ENCODE results near the gene BCAM. TPM values are rescaled to one million over a fixed set of nuclear protein-coding genes. Genes with fewer than 3 reads are reported as not detected.

BCAM gene
- total and polyA plus RNA-seq, 2 experiments from 2014 or later = 34.7 to 77.1 TPM

DNA sequence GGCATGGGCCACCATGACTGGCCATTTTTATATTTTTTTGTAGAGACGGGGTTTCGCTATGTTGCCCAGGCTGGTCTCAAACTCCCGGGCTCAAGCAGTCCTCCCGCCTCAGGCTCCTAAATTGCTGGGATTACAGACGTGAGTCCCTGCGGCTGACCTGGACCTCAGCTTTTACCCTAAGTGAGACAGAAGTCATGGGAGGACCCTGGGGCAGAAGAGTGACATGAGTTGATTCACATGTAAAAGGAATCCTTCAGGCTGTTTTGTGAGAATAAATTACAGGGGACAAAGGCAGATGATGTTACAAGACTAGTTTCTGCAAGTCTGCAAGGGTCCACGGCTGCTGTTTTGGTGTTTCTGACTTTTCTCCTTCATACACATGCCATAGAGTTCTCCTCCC lies 2.6 kb upstream of the BCAM start:
- Histone ChIP-seq H3K36me3 (replicated peaks; ENCODE audit: insufficient read depth, low read depth) (no peaks in the 10 kb centered on the region), H3K27me3 (no peaks in the 10 kb centered on the region), H3K4me1 (ENCODE audit: insufficient read depth) (peaks cover 29% of the 10 kb centered on the region), H3K4me2 (no peak overlapping the region), H2AFZ (no peak overlapping the region), H3K9me3 (ENCODE audit: low read depth) (no peaks in the 10 kb centered on the region), H3K9me2 (replicated peaks; ENCODE audit: insufficient read depth) (no peaks in the 10 kb centered on the region), H4K20me1 (ENCODE audit: insufficient read depth, poor library complexity, severe bottlenecking) (no peaks in the 10 kb centered on the region), H3K79me2 (peaks cover 4% of the 10 kb centered on the region), H3K27ac (no peak overlapping the region), H3K4me3 (no peak overlapping the region)
- TF ChIP-seq EZH2 (IDR thresholded peaks at IDR 0.05; ENCODE audit: borderline replicate concordance) (no peak), EZH2phosphoT487 (IDR thresholded peaks at IDR 0.05; ENCODE audit: low read depth, severe bottlenecking, unreplicated experiment) (no peak), CTCF (IDR thresholded peaks at IDR 0.05; ENCODE audit: poor library complexity) (no peak)
- DNase-seq (ENCODE audit: low spot score) = no peak
- WGBS (ENCODE audit: low lambda C conversion rate, missing lambda C conversion rate) = 67% methylated on average over 7 of the region's 7 CpGs

DNA sequence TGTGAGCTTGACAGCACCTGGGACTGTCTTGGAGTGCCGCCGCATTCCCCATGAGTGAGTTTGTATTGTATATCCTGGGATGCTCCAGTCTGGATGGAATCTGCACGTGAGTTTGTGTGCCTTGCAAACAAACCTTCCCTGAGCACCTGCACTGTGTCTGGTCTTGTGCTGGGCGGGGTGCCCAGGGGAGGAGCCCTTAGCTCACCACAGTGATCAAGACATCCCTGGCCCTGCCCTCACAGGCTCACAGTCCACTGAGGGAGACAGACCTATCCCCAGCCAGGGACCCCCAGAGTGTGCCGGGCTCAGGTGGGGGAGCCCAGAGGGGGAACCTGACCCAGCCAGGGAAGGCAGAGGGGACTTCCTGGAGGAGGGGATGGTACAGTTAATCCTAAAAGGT lies 1.7 kb upstream of the BCAM start:
- DNase-seq (ENCODE audit: low spot score) = peak; percentile 82
- Histone ChIP-seq H3K9me3 (ENCODE audit: low read depth) (no peaks in the 10 kb centered on the region), H3K4me1 (ENCODE audit: insufficient read depth) (peaks cover 32% of the 10 kb centered on the region), H3K9me2 (replicated peaks; ENCODE audit: insufficient read depth) (no peaks in the 10 kb centered on the region), H3K27ac (peak overlapping the region; percentile 85), H3K36me3 (replicated peaks; ENCODE audit: insufficient read depth, low read depth) (no peaks in the 10 kb centered on the region), H3K27me3 (no peaks in the 10 kb centered on the region), H3K4me2 (no peak overlapping the region), H3K79me2 (peaks cover 4% of the 10 kb centered on the region), H3K4me3 (no peak overlapping the region), H4K20me1 (ENCODE audit: insufficient read depth, poor library complexity, severe bottlenecking) (no peaks in the 10 kb centered on the region), H2AFZ (no peak overlapping the region)
- TF ChIP-seq CTCF (IDR thresholded peaks at IDR 0.05; ENCODE audit: poor library complexity) (no peak), EZH2phosphoT487 (IDR thresholded peaks at IDR 0.05; ENCODE audit: low read depth, severe bottlenecking, unreplicated experiment) (no peak), EZH2 (IDR thresholded peaks at IDR 0.05; ENCODE audit: borderline replicate concordance) (no peak)
- WGBS (ENCODE audit: low lambda C conversion rate, missing lambda C conversion rate) = 47% methylated on average over 5 of the region's 5 CpGs

DNA sequence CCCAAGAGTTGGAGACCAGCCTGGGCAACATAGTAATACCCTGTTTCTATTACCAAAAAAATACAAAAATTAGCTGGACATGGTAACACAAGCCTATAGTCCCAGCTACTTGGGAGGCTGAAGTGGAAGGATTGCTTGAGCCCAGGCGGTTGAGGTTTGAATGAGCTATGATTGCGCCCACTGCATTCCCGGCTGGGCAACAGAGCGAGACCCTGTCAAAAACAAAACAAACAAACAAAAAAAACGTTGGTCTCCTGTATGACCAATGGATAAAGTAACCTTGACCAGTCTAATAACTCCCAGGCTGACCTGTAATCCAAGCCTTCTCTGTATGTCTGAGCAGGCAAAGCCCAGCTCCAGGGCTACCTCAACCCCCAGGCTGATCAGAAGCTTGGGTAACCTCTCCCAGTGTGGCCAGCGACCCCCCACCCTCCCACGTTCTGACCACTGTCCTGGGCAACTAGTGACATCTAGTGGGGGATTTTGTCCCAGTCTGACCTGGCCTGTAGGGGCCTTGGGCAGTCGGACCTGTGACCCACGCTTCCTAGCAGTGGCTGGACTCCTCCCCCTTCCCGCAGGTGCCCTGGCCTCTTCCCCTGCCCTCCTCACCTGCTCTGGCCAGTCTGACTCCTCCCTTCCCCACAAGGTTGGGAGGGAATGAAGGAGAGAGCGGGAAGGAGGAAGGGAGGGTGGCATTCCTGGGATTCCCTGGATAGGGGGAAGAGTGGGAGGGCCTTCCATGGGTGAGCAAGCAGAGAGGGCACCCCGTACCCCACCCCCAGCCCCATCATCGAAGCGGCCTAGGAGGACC lies 1.0 kb upstream of the BCAM start:
- Histone ChIP-seq H3K9me2 (replicated peaks; ENCODE audit: insufficient read depth) (no peaks in the 10 kb centered on the region), H4K20me1 (ENCODE audit: insufficient read depth, poor library complexity, severe bottlenecking) (no peaks in the 10 kb centered on the region), H3K4me1 (ENCODE audit: insufficient read depth) (peaks cover 34% of the 10 kb centered on the region), H3K36me3 (replicated peaks; ENCODE audit: insufficient read depth, low read depth) (no peaks in the 10 kb centered on the region), H2AFZ (peak overlapping the region; percentile 46), H3K79me2 (peaks cover 4% of the 10 kb centered on the region), H3K4me2 (peak overlapping the region; percentile 100), H3K27ac (peak overlapping the region; percentile 85), H3K27me3 (no peaks in the 10 kb centered on the region), H3K4me3 (no peak overlapping the region), H3K9me3 (ENCODE audit: low read depth) (no peaks in the 10 kb centered on the region)
- 31% methylated on average over 11 of the region's 14 CpGs for WGBS (ENCODE audit: low lambda C conversion rate, missing lambda C conversion rate)
- TF ChIP-seq EZH2phosphoT487 (IDR thresholded peaks at IDR 0.05; ENCODE audit: low read depth, severe bottlenecking, unreplicated experiment) = no peak
- peak; percentile 45 for TF ChIP-seq CTCF (IDR thresholded peaks at IDR 0.05; ENCODE audit: poor library complexity)
- no peak for TF ChIP-seq EZH2 (IDR thresholded peaks at IDR 0.05; ENCODE audit: borderline replicate concordance)
- peak; percentile 72 for DNase-seq (ENCODE audit: low spot score)

Measured in hepatocyte (in vitro differentiated cells).